RKO (cell line): Measurements from ENCODE around the gene CEACAM5.

Source experiments
- DNase-seq: peaks from one replicate; pipeline ENCODE4 v3.0.0-alpha.2; 2016; ENCODE audit warnings: low spot score

Gene CEACAM5

DNA sequence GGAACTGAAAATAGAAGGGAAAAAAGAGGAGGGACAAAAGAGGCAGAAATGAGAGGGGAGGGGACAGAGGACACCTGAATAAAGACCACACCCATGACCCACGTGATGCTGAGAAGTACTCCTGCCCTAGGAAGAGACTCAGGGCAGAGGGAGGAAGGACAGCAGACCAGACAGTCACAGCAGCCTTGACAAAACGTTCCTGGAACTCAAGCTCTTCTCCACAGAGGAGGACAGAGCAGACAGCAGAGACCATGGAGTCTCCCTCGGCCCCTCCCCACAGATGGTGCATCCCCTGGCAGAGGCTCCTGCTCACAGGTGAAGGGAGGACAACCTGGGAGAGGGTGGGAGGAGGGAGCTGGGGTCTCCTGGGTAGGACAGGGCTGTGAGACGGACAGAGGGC, at the start of gene CEACAM5:
Gene CEACAM5 (plus strand): TSS at position 146 of the 400 bp plus-strand sequence. CDS start 106 bp downstream, at position 252.
- no peak for DNase-seq

DNA sequence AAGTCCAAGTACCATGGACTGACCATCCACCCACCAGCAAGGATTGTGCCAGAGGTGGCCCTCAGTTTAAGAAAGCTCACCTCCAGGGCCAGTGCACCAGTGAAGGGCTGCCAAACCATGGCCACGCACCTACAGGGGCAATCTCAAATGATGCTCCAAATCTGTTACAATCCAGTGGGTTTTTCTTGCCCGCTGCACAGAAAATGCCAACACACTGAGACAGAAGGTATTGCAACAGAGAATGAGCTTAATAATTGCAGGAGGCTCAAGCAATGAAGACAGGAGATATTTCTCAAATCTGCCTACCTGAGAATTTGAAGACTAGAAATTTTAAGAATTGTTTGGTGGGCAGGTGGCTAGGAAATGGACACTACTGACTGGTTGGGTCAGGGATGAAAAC, 42.4 kb upstream of the CEACAM5 start:
- no peak for DNase-seq

DNA sequence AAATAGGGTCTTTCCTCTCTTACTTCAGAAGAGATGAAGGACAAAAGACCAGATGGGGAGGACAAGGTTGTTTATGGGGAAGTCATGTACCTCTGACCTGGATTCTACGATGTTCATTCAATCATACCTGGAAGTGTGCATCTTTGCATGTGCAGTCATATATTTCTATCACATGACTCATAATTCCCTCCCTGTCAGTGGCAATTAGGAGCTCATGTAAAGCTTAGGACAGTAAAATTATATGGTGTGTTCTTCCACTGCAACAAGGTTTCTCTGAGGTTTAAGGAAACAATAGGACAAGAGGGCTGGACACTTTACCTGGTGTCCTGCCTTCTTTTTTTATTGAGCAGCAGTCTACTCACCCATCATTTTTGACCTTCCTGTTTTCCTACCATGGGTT, 40.1 kb upstream of the CEACAM5 start:
- no peak for DNase-seq

DNA sequence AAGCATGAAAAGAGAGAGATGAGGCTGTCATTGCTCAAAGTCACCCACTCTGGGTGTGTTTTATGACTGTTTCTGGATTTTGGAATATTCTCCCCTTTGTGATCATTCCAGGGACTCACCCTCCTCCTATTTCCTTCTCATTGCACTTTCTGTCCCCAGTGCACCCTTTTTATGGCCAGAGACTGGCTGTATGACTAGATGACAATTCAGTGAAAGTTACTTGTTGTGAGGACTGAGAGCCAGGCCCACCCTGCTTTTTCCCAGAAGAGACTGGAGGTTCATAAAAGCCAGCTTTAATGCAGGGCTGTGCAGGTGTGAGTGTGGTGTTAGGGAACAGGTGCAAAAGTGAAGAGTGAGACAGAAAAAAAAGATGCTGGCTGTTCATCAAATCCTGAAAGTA, 37.7 kb upstream of the CEACAM5 start:
- DNase-seq, result no peak

DNA sequence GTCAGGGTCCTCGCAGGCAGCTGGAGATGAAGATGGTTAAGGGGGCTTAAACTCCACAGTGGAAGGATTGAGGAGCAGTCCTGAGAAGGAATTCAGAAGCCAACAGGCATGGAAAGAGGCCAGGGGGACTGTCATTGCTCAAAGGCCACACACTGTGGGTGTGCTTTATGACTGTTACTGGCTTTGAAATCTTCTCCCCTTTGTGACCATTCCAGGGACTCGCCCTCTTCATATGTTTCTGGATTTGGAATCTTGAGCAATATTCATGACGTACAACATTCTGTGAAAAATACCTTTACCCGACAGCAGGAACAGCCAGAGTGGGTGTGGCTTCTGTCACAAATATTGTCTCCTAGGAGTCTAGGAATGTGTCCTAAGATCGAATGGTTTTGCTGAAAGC, 36.9 kb upstream of the CEACAM5 start:
- no peak for DNase-seq

DNA sequence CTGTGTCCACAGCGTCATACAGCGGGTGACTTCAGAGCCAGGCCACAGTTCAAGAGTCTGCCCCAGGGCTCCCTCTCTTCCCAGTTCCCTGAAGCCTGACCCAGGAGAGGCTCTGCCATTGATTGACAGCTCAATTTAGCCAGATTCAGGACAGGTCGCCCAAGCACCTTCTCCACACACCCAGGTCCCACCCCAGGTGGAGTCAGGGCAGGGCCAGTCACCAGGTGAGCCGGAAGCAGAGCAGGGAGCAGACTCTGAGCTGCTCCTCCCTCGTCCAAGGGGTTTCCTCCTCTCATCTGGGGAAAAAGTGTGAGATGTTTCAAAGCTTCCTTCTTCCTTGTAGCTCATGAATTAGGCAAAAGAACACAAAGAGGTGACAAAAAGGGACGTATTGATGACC, 26.0 kb upstream of the CEACAM5 start:
- DNase-seq, result no peak

DNA sequence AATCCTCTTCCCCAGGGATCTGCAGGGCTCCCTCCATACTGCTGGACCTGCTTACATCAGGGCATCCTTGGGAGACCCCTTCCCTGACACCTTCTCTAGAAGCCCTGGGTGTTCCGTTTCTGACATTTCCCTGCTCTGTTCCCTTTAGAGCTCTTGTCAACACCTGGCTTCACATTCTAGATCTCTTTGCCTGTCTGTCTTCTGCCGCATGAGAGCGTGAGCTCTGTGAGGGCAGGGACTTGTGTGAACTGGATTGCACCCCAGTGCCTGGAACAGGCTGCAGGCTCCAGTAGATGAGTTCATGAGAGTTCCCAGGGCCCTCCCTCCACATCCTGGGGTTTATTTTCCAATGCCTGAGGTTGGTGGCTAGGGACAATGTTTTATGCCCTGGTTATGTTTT, 21.0 kb upstream of the CEACAM5 start:
- no peak for DNase-seq

DNA sequence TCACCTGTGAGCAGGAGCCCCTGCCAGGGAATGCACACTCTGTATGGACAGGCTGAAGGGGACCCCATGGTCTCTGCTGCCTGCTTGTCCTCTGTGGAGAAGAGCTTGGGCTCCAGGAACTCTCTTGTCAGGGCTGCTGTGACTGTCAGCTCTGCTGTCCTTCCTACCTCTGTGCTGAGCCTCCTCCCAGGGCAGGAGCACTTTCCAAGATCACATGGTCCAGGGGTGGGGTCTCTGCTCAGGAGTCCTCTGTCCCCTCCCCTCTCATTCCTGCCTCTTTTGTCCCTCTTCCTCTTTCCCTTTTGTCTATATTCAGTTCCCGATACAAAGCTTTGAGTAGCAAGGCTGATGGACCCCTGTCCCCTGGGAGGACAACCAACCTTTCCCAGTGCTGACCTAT, 20.3 kb upstream of the CEACAM5 start, which contains the start of gene CEACAM7:
Gene CEACAM7 (minus strand): TSS at position 173 of the 400 bp plus-strand sequence. CDS start 105 bp downstream, at position 68.
- no peak for DNase-seq

DNA sequence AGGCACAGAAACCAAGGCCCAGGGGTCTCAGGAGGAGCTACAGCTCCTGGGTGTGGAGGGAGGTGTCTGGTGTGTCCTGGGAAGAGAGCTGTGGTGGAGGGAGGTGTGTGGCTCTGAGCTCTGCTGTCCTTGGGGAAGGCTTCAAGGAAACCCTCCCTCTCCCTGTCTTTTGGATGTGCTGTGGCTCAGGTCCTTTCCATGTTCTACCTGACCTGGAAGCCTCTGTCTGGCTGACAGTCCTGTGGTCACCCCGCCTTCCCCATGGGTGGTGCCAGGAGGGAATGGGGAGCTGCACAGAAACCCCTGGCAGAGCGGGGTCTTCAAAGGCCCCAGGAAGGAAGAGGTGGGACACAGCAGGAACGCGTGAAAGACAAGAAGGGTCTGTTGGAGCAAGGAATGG, 19.7 kb upstream of the CEACAM5 start:
- no peak for DNase-seq

DNA sequence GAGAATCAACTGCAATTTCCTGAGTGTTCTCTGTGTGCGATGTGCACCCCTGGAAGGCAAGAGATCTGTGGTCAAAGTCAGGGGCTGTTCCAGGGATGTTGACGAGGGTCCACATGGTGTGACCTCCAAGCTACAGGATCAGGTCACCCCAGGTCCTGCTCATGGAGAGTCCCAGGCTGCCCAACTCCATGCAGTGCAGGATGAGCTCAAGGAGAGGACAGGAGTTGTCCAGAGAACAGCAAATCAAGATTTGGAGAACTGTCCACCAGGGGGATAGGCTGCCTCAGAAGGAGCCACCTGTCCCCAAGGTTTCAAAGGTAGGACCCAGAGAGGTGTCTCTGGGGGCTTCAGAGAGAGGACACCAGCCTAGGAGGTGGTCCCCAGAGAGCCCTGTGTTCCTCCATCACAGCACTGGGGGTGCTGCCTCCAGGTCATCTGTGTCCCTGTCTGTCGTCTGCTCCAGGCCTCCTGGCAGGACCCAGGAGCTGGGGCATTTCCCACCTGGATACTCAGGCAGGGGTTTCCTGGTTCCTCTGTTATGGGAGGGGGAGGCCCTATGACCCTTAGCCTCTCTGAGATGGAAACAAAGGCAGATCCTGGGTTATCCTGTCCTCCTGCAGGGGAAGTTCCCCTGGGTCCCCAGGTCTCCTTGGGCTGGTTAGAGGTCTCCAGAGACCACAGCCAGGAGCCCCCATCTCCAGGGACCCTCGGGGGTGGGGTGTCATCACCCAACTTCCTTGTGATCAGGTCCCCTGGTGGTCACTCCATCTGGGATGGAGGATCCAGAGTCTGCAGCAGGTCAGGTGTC, 18.2 kb upstream of the CEACAM5 start:
- no peak for DNase-seq

DNA sequence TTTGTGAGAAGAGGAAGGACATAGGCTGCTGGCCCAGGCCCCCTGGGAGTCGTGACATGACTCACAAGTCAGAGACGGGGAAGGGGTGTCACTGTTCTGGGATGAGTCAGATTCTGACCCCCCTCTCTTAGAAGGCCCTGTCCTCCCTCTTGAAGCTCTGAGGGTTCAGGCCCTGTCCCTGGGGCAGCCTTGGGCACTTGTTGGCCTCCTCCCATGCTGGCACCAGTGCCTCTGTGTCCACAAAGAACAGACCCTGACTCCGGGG, 17.7 kb upstream of the CEACAM5 start:
- DNase-seq, result no peak

DNA sequence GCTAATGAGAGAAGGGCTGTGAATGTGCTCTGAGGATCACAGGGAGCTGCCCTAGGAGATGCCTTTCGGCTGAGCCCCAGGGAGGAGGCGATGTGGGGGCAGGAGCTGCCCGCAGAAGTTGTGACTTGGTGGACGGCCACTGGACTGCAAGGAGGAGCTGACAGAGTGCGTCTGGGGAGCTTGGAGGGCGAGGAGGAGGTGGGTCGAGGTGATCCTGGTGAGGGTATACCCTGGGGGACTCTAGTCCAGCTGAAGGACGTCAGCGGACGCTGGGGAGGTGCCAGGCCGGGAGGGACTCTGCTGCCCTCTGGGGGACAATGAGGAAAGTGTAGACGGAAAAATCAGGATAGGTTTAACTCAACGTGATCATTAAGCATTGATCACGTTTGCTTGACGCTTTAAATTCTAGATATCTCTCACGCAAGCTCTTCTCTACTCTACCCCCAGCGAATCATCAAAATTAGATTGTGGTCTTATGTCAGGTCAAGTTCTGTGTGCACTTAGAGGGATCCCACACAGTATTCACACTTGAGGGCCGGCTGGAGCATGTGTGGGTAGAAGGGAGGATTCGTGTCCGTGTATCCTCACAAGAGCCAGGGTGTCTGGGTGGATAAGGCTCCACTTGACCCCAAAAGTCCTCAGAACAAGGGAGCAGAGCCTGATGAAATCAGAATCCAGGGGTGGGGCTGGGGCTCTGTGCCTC, 17.0 kb upstream of the CEACAM5 start:
- no peak for DNase-seq

DNA sequence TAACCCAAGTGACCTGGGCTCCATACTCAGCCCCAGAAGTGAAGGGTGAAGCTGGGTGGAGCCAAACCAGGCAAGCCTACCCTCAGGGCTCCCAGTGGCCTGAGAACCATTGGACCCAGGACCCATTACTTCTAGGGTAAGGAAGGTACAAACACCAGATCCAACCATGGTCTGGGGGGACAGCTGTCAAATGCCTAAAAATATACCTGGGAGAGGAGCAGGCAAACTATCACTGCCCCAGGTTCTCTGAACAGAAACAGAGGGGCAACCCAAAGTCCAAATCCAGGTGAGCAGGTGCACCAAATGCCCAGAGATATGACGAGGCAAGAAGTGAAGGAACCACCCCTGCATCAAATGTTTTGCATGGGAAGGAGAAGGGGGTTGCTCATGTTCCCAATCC, 14.2 kb upstream of the CEACAM5 start:
- DNase-seq, result no peak

DNA sequence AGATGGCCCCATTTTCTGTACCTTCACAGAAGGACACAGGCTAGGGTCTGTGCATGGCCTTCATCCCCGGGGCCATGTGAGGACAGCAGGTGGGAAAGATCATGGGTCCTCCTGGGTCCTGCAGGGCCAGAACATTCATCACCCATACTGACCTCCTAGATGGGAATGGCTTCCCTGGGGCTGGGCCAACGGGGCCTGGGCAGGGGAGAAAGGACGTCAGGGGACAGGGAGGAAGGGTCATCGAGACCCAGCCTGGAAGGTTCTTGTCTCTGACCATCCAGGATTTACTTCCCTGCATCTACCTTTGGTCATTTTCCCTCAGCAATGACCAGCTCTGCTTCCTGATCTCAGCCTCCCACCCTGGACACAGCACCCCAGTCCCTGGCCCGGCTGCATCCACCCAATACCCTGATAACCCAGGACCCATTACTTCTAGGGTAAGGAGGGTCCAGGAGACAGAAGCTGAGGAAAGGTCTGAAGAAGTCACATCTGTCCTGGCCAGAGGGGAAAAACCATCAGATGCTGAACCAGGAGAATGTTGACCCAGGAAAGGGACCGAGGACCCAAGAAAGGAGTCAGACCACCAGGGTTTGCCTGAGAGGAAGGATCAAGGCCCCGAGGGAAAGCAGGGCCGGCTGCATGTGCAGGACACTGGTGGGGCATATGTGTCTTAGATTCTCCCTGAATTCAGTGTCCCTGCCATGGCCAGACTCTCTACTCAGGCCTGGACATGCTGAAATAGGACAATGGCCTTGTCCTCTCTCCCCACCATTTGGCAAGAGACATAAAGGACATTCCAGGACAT, 13.4 kb upstream of the CEACAM5 start:
- no peak for DNase-seq

DNA sequence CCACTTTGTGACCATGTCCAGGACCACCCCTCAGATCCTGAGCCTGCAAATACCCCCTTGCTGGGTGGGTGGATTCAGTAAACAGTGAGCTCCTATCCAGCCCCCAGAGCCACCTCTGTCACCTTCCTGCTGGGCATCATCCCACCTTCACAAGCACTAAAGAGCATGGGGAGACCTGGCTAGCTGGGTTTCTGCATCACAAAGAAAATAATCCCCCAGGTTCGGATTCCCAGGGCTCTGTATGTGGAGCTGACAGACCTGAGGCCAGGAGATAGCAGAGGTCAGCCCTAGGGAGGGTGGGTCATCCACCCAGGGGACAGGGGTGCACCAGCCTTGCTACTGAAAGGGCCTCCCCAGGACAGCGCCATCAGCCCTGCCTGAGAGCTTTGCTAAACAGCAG, 12.7 kb upstream of the CEACAM5 start:
- no peak for DNase-seq

DNA sequence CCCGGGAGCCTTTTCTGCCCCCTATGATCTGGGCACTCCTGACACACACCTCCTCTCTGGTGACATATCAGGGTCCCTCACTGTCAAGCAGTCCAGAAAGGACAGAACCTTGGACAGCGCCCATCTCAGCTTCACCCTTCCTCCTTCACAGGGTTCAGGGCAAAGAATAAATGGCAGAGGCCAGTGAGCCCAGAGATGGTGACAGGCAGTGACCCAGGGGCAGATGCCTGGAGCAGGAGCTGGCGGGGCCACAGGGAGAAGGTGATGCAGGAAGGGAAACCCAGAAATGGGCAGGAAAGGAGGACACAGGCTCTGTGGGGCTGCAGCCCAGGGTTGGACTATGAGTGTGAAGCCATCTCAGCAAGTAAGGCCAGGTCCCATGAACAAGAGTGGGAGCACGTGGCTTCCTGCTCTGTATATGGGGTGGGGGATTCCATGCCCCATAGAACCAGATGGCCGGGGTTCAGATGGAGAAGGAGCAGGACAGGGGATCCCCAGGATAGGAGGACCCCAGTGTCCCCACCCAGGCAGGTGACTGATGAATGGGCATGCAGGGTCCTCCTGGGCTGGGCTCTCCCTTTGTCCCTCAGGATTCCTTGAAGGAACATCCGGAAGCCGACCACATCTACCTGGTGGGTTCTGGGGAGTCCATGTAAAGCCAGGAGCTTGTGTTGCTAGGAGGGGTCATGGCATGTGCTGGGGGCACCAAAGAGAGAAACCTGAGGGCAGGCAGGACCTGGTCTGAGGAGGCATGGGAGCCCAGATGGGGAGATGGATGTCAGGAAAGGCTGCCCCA, 11.8 kb upstream of the CEACAM5 start:
- DNase-seq, result no peak

DNA sequence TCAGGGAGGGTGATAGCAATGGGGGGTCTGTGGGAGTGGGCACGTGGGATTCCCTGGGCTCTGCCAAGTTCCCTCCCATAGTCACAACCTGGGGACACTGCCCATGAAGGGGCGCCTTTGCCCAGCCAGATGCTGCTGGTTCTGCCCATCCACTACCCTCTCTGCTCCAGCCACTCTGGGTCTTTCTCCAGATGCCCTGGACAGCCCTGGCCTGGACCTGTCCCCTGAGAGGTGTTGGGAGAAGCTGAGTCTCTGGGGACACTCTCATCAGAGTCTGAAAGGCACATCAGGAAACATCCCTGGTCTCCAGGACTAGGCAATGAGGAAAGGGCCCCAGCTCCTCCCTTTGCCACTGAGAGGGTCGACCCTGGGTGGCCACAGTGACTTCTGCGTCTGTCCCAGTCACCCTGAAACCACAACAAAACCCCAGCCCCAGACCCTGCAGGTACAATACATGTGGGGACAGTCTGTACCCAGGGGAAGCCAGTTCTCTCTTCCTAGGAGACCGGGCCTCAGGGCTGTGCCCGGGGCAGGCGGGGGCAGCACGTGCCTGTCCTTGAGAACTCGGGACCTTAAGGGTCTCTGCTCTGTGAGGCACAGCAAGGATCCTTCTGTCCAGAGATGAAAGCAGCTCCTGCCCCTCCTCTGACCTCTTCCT, 11.1 kb upstream of the CEACAM5 start:
- DNase-seq, result no peak

DNA sequence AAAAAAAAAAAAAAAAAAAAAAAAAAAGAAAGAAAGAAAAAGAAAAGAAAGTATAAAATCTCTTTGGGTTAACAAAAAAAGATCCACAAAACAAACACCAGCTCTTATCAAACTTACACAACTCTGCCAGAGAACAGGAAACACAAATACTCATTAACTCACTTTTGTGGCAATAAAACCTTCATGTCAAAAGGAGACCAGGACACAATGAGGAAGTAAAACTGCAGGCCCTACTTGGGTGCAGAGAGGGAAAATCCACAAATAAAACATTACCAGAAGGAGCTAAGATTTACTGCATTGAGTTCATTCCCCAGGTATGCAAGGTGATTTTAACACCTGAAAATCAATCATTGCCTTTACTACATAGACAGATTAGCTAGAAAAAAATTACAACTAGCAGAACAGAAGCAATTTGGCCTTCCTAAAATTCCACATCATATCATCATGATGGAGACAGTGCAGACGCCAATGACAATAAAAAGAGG, 9.6 kb upstream of the CEACAM5 start:
- DNase-seq, result no peak

DNA sequence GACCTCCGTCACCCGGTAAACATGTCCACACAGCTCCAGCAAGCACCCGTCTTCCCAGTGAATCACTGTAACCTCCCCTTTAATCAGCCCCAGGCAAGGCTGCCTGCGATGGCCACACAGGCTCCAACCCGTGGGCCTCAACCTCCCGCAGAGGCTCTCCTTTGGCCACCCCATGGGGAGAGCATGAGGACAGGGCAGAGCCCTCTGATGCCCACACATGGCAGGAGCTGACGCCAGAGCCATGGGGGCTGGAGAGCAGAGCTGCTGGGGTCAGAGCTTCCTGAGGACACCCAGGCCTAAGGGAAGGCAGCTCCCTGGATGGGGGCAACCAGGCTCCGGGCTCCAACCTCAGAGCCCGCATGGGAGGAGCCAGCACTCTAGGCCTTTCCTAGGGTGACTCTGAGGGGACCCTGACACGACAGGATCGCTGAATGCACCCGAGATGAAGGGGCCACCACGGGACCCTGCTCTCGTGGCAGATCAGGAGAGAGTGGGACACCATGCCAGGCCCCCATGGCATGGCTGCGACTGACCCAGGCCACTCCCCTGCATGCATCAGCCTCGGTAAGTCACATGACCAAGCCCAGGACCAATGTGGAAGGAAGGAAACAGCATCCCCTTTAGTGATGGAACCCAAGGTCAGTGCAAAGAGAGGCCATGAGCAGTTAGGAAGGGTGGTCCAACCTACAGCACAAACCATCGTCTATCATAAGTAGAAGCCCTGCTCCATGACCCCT, 9.0 kb upstream of the CEACAM5 start:
- no peak for DNase-seq

DNA sequence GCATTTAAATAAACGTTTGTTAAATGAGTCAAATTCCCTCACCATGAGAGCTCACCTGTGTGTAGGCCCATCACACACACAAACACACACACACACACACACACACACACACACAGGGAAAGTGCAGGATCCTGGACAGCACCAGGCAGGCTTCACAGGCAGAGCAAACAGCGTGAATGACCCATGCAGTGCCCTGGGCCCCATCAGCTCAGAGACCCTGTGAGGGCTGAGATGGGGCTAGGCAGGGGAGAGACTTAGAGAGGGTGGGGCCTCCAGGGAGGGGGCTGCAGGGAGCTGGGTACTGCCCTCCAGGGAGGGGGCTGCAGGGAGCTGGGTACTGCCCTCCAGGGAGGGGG, 8.5 kb upstream of the CEACAM5 start:
- DNase-seq, result no peak
